HepG2 (cell line): ENCODE results near the gene SLC25A17. TPM values are rescaled to one million over a fixed set of nuclear protein-coding genes. Genes with fewer than 3 reads are reported as not detected.

Source experiments
- ATAC-seq: fragments of 200-7000 bp; cut with Tn5 transposase; 3 replicates; pipeline ENCODE4 v1.9.1; 2020; ENCODE audit warnings: mild to moderate bottlenecking, moderate library complexity
- BruUV-seq: library from RNA; stranded (reverse); fragments of 400-500 nt; replicated peaks from 2 replicates; lab custom pipeline; 2021; lab: Mats Ljungman, UMichigan
- CTCF ChIA-PET: fragments of 300-600 bp; formaldehyde crosslinking; extraction: SDS; loops from one replicate; lab custom pipeline; 2021; ENCODE audit warnings: low total read pairs, inconsistent platforms, low intra/inter-chr PET ratio; lab: Yijun Ruan, JAX
- POLR2A ChIA-PET: fragments of 350-600 bp; sonication (Branson Sonifier 250); formaldehyde crosslinking; loops from one replicate; lab custom pipeline; 2020; ENCODE audit warnings: antibody characterized with exemption, inconsistent platforms; lab: Yijun Ruan, JAX
- DNase-seq: peaks from one replicate; pipeline ENCODE4 v3.0.0-alpha.2; 2015; ENCODE audit warnings: low spot score
- FAIRE-seq: peaks from 3 replicates; lab custom pipeline; 2011; peaks lifted over from hg19 to GRCh38; lab: Jason Lieb, UNC
- H2AFZ ChIP-seq: one replicate; pipeline ENCODE4 v1.6.1; 2011; ENCODE audit warnings: low read length, inconsistent platforms
- H3K27ac ChIP-seq: fragments of 300-600 bp; 3 replicates; pipeline ENCODE4 v1.8.0; 2011; ENCODE audit warnings: mixed run types, mild to moderate bottlenecking, mixed read lengths, low read length, inconsistent platforms; ENCODE audit not compliant: insufficient read depth; ENCODE audit errors: extremely low read length
- H3K27me3 ChIP-seq, 2 experiments: fragments of 200-600 bp in 1 of 2; 2 replicates in 1 of 2; 3 replicates in 1 of 2; pipeline versions ENCODE4 v1.6.0 to v1.8.0; 2011; ENCODE audit warnings: low read length in 2 of 2, mild to moderate bottlenecking in 2 of 2, moderate library complexity in 2 of 2, inconsistent platforms in 1 of 2; ENCODE audit not compliant: insufficient read depth in 2 of 2, control insufficient read depth in 1 of 2
- H3K36me3 ChIP-seq, 2 experiments: fragments of 200-600 bp in 1 of 2; replicated peaks in 1 of 2; 2 replicates in 1 of 2; 3 replicates in 1 of 2; pipeline versions ENCODE4 v1.5.1 to v1.8.0; 2011; ENCODE audit warnings: low read length in 2 of 2, inconsistent platforms in 1 of 2; ENCODE audit not compliant: insufficient read depth in 2 of 2, control insufficient read depth in 1 of 2
- H3K4me1 ChIP-seq: 2 replicates; pipeline ENCODE4 v1.5.1; 2012; ENCODE audit warnings: low read length, inconsistent platforms; ENCODE audit not compliant: insufficient read depth
- H3K4me2 ChIP-seq: 2 replicates; pipeline ENCODE4 v1.6.0; 2011; ENCODE audit warnings: low read depth, low read length, inconsistent platforms
- H3K4me3 ChIP-seq, 3 experiments: fragments of 200-600 bp in 1 of 3; sonication (generic), shearing (Covaris generic) in 1 of 3; replicated peaks in 1 of 3; 2 replicates each; pipeline ENCODE4 v1.5.1; 2011 to 2016; ENCODE audit warnings: low read length in 3 of 3, inconsistent platforms in 2 of 3, low read depth in 2 of 3, mild to moderate bottlenecking in 2 of 3, control low read depth in 1 of 3, mixed read lengths in 1 of 3; ENCODE audit not compliant: insufficient read depth in 1 of 3
- H3K79me2 ChIP-seq: one replicate; pipeline ENCODE4 v1.6.1; 2011; ENCODE audit warnings: low read length, inconsistent platforms; ENCODE audit not compliant: insufficient read depth
- H3K9ac ChIP-seq: 2 replicates; pipeline ENCODE4 v1.6.0; 2011; ENCODE audit warnings: mild to moderate bottlenecking, low read depth, low read length, inconsistent platforms; ENCODE audit not compliant: insufficient read depth
- H3K9me3 ChIP-seq: 2 replicates; pipeline ENCODE4 v1.5.1; 2012; ENCODE audit warnings: mild to moderate bottlenecking, low read length
- H4K20me1 ChIP-seq: 2 replicates; pipeline ENCODE4 v1.6.0; 2011; ENCODE audit warnings: inconsistent platforms, mild to moderate bottlenecking, low read length, moderate library complexity; ENCODE audit not compliant: insufficient read depth
- DNMT1 ChIP-seq: sonication (generic); formaldehyde crosslinking; IDR thresholded peaks from 2 replicates; pipeline ENCODE4 v1.5.1; 2020; ENCODE audit warnings: mild to moderate bottlenecking, missing genetic modification reagents
- HNRNPLL ChIP-seq: fragments of 200-400 bp; formaldehyde crosslinking; IDR thresholded peaks from 2 replicates; pipeline ENCODE4 v1.6.1; 2017; ENCODE audit warnings: mild to moderate bottlenecking, low read depth, low read length; ENCODE audit not compliant: poor library complexity, severe bottlenecking
- KMT2B ChIP-seq: IDR thresholded peaks from 2 replicates; pipeline ENCODE4 v1.6.1; 2016; ENCODE audit warnings: missing genetic modification reagents, missing compliant biosample characterization
- PAF1 ChIP-seq: IDR thresholded peaks from 2 replicates; pipeline ENCODE4 v1.6.1; 2016; ENCODE audit warnings: missing genetic modification reagents, missing compliant biosample characterization
- SRSF4 ChIP-seq: fragments of 200-400 bp; formaldehyde crosslinking; IDR thresholded peaks from one replicate; pipeline ENCODE4 v1.6.1; 2018; ENCODE audit warnings: mild to moderate bottlenecking, low read depth, low read length, moderate library complexity; ENCODE audit not compliant: poor library complexity, severe bottlenecking
- ZNF430 ChIP-seq: sonication (generic); formaldehyde crosslinking; IDR thresholded peaks from 2 replicates; pipeline ENCODE4 v1.9.0; 2021; ENCODE audit warnings: mild to moderate bottlenecking, missing genetic modification reagents
- ZNF550 ChIP-seq: sonication (generic); formaldehyde crosslinking; IDR thresholded peaks from 2 replicates; pipeline ENCODE4 v1.4.0; 2020; ENCODE audit warnings: mild to moderate bottlenecking, missing genetic modification reagents, borderline replicate concordance
- ZNF615 ChIP-seq: sonication (generic); formaldehyde crosslinking; IDR thresholded peaks from 2 replicates; pipeline ENCODE4 v1.5.0; 2020; ENCODE audit warnings: mild to moderate bottlenecking, missing genetic modification reagents, borderline replicate concordance
- WGBS: methylation state at CpG from one replicate; pipeline ENCODE4 v1.1.6; 2017; ENCODE audit warnings: low lambda C conversion rate; 5-methylcytosine and 5-hydroxymethylcytosine counted together
- in situ Hi-C: cut with HindIII; loops from 2 replicates; pipeline ENCODE4 v1.10.0; 2017; ENCODE audit warnings: low pct_unique_long_range_greater_than_20kb; ENCODE audit not compliant: extremely low pct_ligation_motif_present
- intact Hi-C: fragments of 100-400 bp; cut with micrococcal nuclease; formaldehyde crosslinking; loops from one replicate; pipeline ENCODE4 v1.10.0; 2022; ENCODE audit not compliant: unreplicated experiment
- polyA plus RNA-seq, 8 experiments: library from polyadenylated mRNA; depleted of rRNA in 3 of 8; stranded (reverse) in 7 of 8; unstranded in 1 of 8; fragments of >200 nt; fragmentation: Illumina TruSeq in 4 of 8; extraction: Trizol in 4 of 8; gene quantifications; 2 replicates each; pipeline versions ENCODE4 v1.2.1 to v1.2.3, GENCODE V29; 2011 to 2016; ENCODE audit warnings: low read depth in 4 of 8, missing spikeins in 1 of 8, mixed read lengths in 1 of 8; ENCODE audit not compliant: insufficient read depth in 1 of 8
- total RNA-seq, 5 experiments: library from RNA; depleted of rRNA; stranded (reverse); fragments of >200 nt; fragmentation: Illumina TruSeq; extraction: Trizol; gene quantifications; 2 replicates each; pipeline ENCODE4 v1.2.3, GENCODE V29; 2016; ENCODE audit warnings: low read depth in 1 of 5
- TF ChIP-seq, protein P1 (sequence below): sonication (generic); formaldehyde crosslinking; IDR thresholded peaks from 2 replicates; pipeline ENCODE4 v1.5.1; 2020; ENCODE audit warnings: missing genetic modification reagents, mild to moderate bottlenecking, borderline replicate concordance
- TF ChIP-seq, protein P2 (sequence below): IDR thresholded peaks from 2 replicates; pipeline ENCODE4 v1.6.1; 2016; ENCODE audit warnings: mild to moderate bottlenecking, missing biosample characterization, missing genetic modification reagents
- TF ChIP-seq, protein P3 (sequence below): sonication (generic); formaldehyde crosslinking; IDR thresholded peaks from 2 replicates; pipeline ENCODE4 v1.4.0; 2020; ENCODE audit warnings: missing genetic modification reagents

The SLC25A17 gene
- total and polyA plus RNA-seq, 2 of the 13 experiments (the other 11 are each of a cell fraction or from before 2014, with no cell fraction given) = 15.7 to 27.9 TPM

DNA sequence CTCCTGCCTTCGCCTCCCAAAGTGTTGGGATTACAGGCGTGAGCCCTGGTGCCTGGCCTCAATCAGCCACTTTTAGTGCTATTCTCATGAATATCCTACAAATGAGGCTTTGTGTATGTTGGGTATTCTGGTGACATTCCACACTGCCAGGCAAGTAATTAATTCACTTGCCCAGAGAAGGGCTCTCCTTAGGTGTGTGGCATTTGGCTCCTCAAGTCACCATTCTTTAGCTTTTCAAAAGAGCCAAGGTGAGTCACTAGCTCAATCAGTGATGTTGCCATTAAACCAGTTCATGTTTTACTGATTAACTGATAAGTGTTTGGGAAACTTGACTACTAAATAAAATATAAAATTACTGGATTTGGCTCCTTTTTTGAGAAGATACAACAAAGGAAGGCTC is 52.2 kb downstream of the SLC25A17 start:
- H3K36me3 ChIP-seq = peaks cover 0 to 21% of the 10 kb centered on the region in 2 experiments; a peak in 4 of 5 replicates
- intact Hi-C loops = no loop called here

More for the DNA sequence above, 52.2 kb downstream of the SLC25A17 start:
- ATAC-seq (no peak), FAIRE-seq (no peak), DNase-seq (no peak)
- Histone ChIP-seq H3K27ac (no peak overlapping the region), H3K4me2 (no peak overlapping the region), H3K27me3 (no peaks in the 10 kb centered on the region)
- BruUV-seq = no TSS peak
- TF ChIP-seq ZNF550 (no peak), PAF1 (no peak), ZNF430 (CRISPR knock-in tag) (no peak), HNRNPLL (no peak), ZNF615 (no peak), KMT2B (CRISPR knock-in tag) (no peak), SRSF4 (no peak), DNMT1 (CRISPR knock-in tag) (no peak)
- TF ChIP-seq, protein P1, sequence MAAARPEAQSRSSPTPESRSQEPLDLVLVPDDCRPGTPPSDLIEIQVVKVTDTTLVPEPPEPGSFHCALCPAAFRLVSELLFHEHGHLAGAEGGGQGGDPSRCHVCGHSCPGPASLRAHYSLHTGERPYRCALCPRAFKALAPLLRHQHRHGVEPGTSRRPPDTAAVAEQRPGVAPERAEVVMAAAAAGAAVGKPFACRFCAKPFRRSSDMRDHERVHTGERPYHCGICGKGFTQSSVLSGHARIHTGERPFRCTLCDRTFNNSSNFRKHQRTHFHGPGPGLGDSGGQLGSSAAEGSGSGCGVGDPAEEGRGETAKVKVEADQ (CRISPR knock-in tag) = no peak
- TF ChIP-seq, protein P2, sequence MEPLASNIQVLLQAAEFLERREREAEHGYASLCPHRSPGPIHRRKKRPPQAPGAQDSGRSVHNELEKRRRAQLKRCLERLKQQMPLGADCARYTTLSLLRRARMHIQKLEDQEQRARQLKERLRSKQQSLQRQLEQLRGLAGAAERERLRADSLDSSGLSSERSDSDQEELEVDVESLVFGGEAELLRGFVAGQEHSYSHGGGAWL (CRISPR knock-in tag) = no peak
- TF ChIP-seq, protein P3, sequence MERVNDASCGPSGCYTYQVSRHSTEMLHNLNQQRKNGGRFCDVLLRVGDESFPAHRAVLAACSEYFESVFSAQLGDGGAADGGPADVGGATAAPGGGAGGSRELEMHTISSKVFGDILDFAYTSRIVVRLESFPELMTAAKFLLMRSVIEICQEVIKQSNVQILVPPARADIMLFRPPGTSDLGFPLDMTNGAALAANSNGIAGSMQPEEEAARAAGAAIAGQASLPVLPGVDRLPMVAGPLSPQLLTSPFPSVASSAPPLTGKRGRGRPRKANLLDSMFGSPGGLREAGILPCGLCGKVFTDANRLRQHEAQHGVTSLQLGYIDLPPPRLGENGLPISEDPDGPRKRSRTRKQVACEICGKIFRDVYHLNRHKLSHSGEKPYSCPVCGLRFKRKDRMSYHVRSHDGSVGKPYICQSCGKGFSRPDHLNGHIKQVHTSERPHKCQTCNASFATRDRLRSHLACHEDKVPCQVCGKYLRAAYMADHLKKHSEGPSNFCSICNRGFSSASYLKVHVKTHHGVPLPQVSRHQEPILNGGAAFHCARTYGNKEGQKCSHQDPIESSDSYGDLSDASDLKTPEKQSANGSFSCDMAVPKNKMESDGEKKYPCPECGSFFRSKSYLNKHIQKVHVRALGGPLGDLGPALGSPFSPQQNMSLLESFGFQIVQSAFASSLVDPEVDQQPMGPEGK (CRISPR knock-in tag) = no peak
- TF ChIP-seq, all 625 proteins: peak for 0
- in situ Hi-C loops = no loop called here
- H3K4me1 ChIP-seq = no peaks in the 10 kb centered on the region
- WGBS = 92% methylated on average over 2 of the region's 2 CpGs
- ChIA-PET CTCF (no interaction called here), POLR2A (no interaction called here)
- H3K9me3 ChIP-seq = no peaks in the 10 kb centered on the region
- H3K79me2 ChIP-seq = no peaks in the 10 kb centered on the region
- no peaks in the 10 kb centered on the region for H4K20me1 ChIP-seq
- no peak overlapping the region for H2AFZ ChIP-seq
- H3K9ac ChIP-seq = no peak overlapping the region
- no peak overlapping the region for H3K4me3 ChIP-seq
